Measurements from ENCODE around the gene C22orf23.

DNA sequence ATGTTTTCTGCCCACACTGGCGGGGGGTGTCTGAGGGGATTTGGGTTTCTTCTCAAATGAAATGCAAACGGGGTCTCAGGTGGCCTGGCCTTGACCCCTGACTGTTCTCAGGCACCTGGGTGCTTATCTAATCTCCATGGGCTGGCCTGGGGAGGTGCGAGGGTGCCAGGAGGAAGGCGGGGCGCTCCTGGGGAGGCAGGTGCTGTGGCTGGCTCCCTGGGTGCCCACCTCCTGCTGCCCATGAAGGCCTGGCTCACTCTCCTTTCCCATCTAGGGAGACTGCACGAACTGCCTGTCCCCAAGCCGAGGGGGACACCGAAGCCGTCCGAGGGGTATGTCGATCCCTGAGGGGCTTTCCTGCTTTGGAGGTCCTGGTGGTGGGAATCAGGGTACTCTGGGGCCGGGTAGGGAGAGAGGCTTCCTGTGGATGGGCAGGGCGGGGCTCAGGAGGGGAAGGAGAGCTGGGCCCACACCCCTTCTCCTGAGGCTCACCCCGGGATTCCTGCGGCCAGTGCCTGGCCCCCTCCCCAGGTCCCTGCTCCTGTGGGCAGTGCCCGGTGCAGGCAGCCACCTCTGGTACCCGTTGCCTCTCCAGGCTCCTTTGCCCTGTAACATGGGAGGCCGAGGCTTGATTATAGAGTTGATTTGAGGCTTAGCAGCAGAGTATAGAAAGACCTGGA lies 28.9 kb downstream of the C22orf23 start:
- TF ChIP-seq, protein P1, sequence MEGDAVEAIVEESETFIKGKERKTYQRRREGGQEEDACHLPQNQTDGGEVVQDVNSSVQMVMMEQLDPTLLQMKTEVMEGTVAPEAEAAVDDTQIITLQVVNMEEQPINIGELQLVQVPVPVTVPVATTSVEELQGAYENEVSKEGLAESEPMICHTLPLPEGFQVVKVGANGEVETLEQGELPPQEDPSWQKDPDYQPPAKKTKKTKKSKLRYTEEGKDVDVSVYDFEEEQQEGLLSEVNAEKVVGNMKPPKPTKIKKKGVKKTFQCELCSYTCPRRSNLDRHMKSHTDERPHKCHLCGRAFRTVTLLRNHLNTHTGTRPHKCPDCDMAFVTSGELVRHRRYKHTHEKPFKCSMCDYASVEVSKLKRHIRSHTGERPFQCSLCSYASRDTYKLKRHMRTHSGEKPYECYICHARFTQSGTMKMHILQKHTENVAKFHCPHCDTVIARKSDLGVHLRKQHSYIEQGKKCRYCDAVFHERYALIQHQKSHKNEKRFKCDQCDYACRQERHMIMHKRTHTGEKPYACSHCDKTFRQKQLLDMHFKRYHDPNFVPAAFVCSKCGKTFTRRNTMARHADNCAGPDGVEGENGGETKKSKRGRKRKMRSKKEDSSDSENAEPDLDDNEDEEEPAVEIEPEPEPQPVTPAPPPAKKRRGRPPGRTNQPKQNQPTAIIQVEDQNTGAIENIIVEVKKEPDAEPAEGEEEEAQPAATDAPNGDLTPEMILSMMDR (IDR thresholded peaks at IDR 0.05): no peak
- no peak for TF ChIP-seq POLR2A (IDR thresholded peaks at IDR 0.05)

All from Peyer's patch (tissue), 4 donors.